Endothelial cell of umbilical vein (primary cell): ENCODE results near the gene LMAN2L.

Experiments
- EZH2 ChIP-seq: IDR thresholded peaks from 2 replicates; pipeline ENCODE4 v1.6.1; 2012; ENCODE audit warnings: borderline replicate concordance, low read depth, mild to moderate bottlenecking, moderate library complexity, low read length, inconsistent platforms; ENCODE audit not compliant: severe bottlenecking
- MYC ChIP-seq: IDR thresholded peaks from one replicate; pipeline ENCODE4 v1.6.1; 2011; ENCODE audit warnings: mild to moderate bottlenecking, low read depth, low read length
- POLR2A ChIP-seq: IDR thresholded peaks from 2 replicates; pipeline ENCODE4 v1.6.1; 2012; ENCODE audit warnings: low read depth, mild to moderate bottlenecking, control low read depth, low read length
- TF ChIP-seq, protein P1 (sequence below), 2 donors: IDR thresholded peaks; 1 replicate in 1 of 2; 2 replicates in 1 of 2; pipeline ENCODE4 v1.5.1; 2011; ENCODE audit warnings: low read length in 2 of 2, mild to moderate bottlenecking in 2 of 2, moderate library complexity in 2 of 2, control low read depth in 1 of 2, inconsistent platforms in 1 of 2, low read depth in 1 of 2; ENCODE audit not compliant: insufficient read depth in 1 of 2; ENCODE audit errors: extremely low read depth in 1 of 2

DNA sequence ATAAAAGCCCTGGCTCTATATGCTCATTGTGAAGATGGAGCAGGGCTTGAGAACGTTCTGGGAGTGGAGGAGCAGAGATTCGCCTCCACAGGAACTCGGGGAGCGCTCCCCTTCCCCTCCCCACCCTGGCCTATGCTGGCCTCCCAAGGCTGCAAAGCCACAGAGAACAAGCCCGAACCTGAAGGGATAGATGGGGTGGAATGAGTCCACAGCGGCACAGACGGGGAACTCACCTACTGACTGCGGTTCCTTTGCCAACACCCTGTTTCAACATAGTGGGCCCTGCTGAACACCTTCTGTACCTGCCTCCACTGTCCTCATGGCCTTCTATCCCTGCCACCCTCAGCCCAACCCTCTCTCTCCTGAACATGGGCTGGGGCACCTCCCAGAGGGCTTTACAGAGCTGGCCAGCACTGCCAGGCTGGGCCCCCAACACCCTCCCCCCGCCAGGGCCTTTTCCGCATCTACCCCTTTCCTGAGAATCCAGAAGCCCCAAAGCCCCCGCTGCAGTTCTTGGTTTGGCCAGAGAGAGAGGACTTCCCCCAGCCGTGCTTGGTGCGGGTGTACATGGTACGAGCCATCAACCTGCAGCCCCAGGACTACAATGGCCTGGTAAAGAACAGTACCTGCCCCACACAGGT, 41.5 kb downstream of the LMAN2L start:
- no peak for TF ChIP-seq EZH2
- TF ChIP-seq, protein P1, sequence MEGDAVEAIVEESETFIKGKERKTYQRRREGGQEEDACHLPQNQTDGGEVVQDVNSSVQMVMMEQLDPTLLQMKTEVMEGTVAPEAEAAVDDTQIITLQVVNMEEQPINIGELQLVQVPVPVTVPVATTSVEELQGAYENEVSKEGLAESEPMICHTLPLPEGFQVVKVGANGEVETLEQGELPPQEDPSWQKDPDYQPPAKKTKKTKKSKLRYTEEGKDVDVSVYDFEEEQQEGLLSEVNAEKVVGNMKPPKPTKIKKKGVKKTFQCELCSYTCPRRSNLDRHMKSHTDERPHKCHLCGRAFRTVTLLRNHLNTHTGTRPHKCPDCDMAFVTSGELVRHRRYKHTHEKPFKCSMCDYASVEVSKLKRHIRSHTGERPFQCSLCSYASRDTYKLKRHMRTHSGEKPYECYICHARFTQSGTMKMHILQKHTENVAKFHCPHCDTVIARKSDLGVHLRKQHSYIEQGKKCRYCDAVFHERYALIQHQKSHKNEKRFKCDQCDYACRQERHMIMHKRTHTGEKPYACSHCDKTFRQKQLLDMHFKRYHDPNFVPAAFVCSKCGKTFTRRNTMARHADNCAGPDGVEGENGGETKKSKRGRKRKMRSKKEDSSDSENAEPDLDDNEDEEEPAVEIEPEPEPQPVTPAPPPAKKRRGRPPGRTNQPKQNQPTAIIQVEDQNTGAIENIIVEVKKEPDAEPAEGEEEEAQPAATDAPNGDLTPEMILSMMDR (IDR thresholded peaks at IDR 0.05; ENCODE audit: extremely low read depth in 1 of 2, insufficient read depth in 1 of 2, low read depth in 1 of 2, low read length in 2 of 2) = no peak
- TF ChIP-seq POLR2A = no peak
- TF ChIP-seq MYC = no peak
